K562 (cell line): ENCODE data around the gene RCBTB1. TPM values are rescaled to one million over a fixed set of nuclear protein-coding genes. Genes with fewer than 3 reads are reported as not detected.

Source experiments
- ATAC-seq: fragments of 200-7000 bp; cut with Tn5 transposase; 3 replicates; pipeline ENCODE4 v1.9.1; 2020; ENCODE audit warnings: moderate library complexity
- BruUV-seq: library from RNA; stranded (reverse); fragments of 400-500 nt; replicated peaks from 2 replicates; lab custom pipeline; 2021; lab: Mats Ljungman, UMichigan
- CTCF ChIA-PET: fragments of 300-600 bp; formaldehyde crosslinking; extraction: SDS; loops from one replicate; lab custom pipeline; 2021; ENCODE audit warnings: low intra/inter-chr PET ratio; lab: Yijun Ruan, JAX
- POLR2A ChIA-PET: fragments of 300-600, 350-650 bp; sonication (Branson Sonifier 250); formaldehyde crosslinking; extraction: SDS; loops from one replicate; lab custom pipeline; 2021; ENCODE audit warnings: antibody characterized with exemption, inconsistent platforms; lab: Yijun Ruan, JAX
- DNase-seq, 4 experiments: peaks; one replicate each; pipeline versions ENCODE4 v3.0.0 to v3.0.0-alpha.2; 2011 to 2018; ENCODE audit warnings: low spot score in 3 of 4, mixed read lengths in 3 of 4; ENCODE audit errors: extremely low read depth in 1 of 4
- FAIRE-seq: peaks from 2 replicates; lab custom pipeline; 2011; peaks lifted over from hg19 to GRCh38; lab: Jason Lieb, UNC
- H2AFZ ChIP-seq: 2 replicates; pipeline ENCODE4 v1.6.0; 2011; ENCODE audit warnings: low read depth, low read length, control low read depth, inconsistent platforms
- H3K27ac ChIP-seq: fragments of 200-600 bp; 3 replicates; pipeline ENCODE4 v1.8.0; 2011; ENCODE audit warnings: low read depth, mild to moderate bottlenecking, control low read depth, inconsistent platforms, low read length, moderate library complexity, mixed read lengths; ENCODE audit errors: extremely low read depth
- H3K27me3 ChIP-seq, 2 experiments: fragments of 300-600 bp in 1 of 2; 2 replicates in 1 of 2; 3 replicates in 1 of 2; pipeline versions ENCODE4 v1.6.0 to v1.8.0; 2011; ENCODE audit warnings: inconsistent platforms in 2 of 2, low read length in 2 of 2, mild to moderate bottlenecking in 1 of 2, mixed read lengths in 1 of 2, moderate library complexity in 1 of 2; ENCODE audit not compliant: control insufficient read depth in 2 of 2, insufficient read depth in 2 of 2
- H3K36me3 ChIP-seq: fragments of 300-600 bp; 3 replicates; pipeline ENCODE4 v1.8.0; 2011; ENCODE audit warnings: mild to moderate bottlenecking, low read length, inconsistent platforms; ENCODE audit not compliant: control insufficient read depth, insufficient read depth
- H3K4me1 ChIP-seq, 2 experiments: fragments of 200-600 bp in 1 of 2; replicated peaks in 1 of 2; 2 replicates in 1 of 2; 3 replicates in 1 of 2; pipeline versions ENCODE4 v1.5.1 to v1.8.0; 2011; ENCODE audit warnings: inconsistent platforms in 2 of 2, low read length in 2 of 2, mild to moderate bottlenecking in 1 of 2, mixed read lengths in 1 of 2, moderate library complexity in 1 of 2; ENCODE audit not compliant: control insufficient read depth in 2 of 2, insufficient read depth in 2 of 2
- H3K4me2 ChIP-seq: 2 replicates; pipeline ENCODE4 v1.6.1; 2011; ENCODE audit warnings: low read length, control low read depth, inconsistent platforms, mixed read lengths; ENCODE audit not compliant: insufficient read depth
- H3K4me3 ChIP-seq: fragments of 200-600 bp; sonication (generic), shearing (Covaris generic); 2 replicates; pipeline ENCODE4 v1.5.1; 2016; ENCODE audit warnings: control low read depth, inconsistent platforms
- H3K79me2 ChIP-seq: fragments of 200-600 bp; 3 replicates; pipeline ENCODE4 v1.8.0; 2011; ENCODE audit warnings: low read length, inconsistent platforms; ENCODE audit not compliant: control insufficient read depth, insufficient read depth
- H3K9ac ChIP-seq, 2 experiments: 2 replicates each; pipeline versions ENCODE4 v1.6.0 to v1.6.1; 2011; ENCODE audit warnings: low read depth in 2 of 2, low read length in 2 of 2, control low read depth in 1 of 2, inconsistent platforms in 1 of 2, mild to moderate bottlenecking in 1 of 2, mixed read lengths in 1 of 2; ENCODE audit not compliant: insufficient read depth in 1 of 2
- H3K9me1 ChIP-seq: one replicate; pipeline ENCODE4 v1.6.0; 2011; ENCODE audit warnings: inconsistent platforms, mild to moderate bottlenecking, low read length, moderate library complexity; ENCODE audit not compliant: control insufficient read depth, insufficient read depth
- H3K9me3 ChIP-seq: replicated peaks from 2 replicates; pipeline ENCODE4 v1.5.1; 2011; ENCODE audit warnings: low read depth, low read length, inconsistent platforms; ENCODE audit not compliant: control insufficient read depth, insufficient read depth
- H4K20me1 ChIP-seq: replicated peaks from 2 replicates; pipeline ENCODE4 v1.6.1; 2011; ENCODE audit warnings: low read length, inconsistent platforms, mixed read lengths; ENCODE audit not compliant: control insufficient read depth, insufficient read depth
- CBFA2T3 ChIP-seq: fragments of 450-650 bp; IDR thresholded peaks from 2 replicates; pipeline ENCODE4 v1.6.1; 2017
- DPF2 ChIP-seq: fragments of 450-650 bp; IDR thresholded peaks from 2 replicates; pipeline ENCODE4 v1.6.1; 2016
- FOSL1 ChIP-seq: fragments of 200-800 bp; sonication (Bioruptor generic); conservative IDR thresholded peaks from 2 replicates; pipeline ENCODE4 v1.6.1; 2016; ENCODE audit warnings: missing genetic modification characterization, missing compliant biosample characterization
- FOXM1 ChIP-seq, 2 experiments: fragments of 450-650 bp in 1 of 2; sonication (generic) in 1 of 2; formaldehyde crosslinking in 1 of 2; IDR thresholded peaks; 2 replicates each; pipeline versions ENCODE4 v1.6.1 to v1.9.0; 2017 to 2022; ENCODE audit warnings: low read depth in 2 of 2, mild to moderate bottlenecking in 2 of 2, missing genetic modification reagents in 1 of 2, moderate library complexity in 1 of 2
- GTF2A2 ChIP-seq: IDR thresholded peaks from 2 replicates; pipeline ENCODE4 v1.6.1; 2016; ENCODE audit warnings: mild to moderate bottlenecking, missing genetic modification characterization, missing compliant biosample characterization
- NFE2L1 ChIP-seq: fragments of 450-650 bp; IDR thresholded peaks from 2 replicates; pipeline ENCODE4 v1.6.1; 2016; ENCODE audit warnings: missing genetic modification characterization, low read depth, mild to moderate bottlenecking, missing compliant biosample characterization, moderate library complexity, borderline replicate concordance
- RBBP5 ChIP-seq: fragments of 200-600 bp; sonication (generic); IDR thresholded peaks from 2 replicates; pipeline ENCODE4 v1.6.1; 2012; ENCODE audit warnings: borderline replicate concordance, mild to moderate bottlenecking, low read length, control low read depth, inconsistent platforms; ENCODE audit not compliant: insufficient read depth, poor library complexity, severe bottlenecking
- WGBS: fragments of 100-300 bp; shearing (Covaris generic); methylation state at CpG from one replicate; pipeline ENCODE4 v1.1.6; 2016; ENCODE audit warnings: low coverage, mixed read lengths; ENCODE audit not compliant: insufficient coverage; ENCODE audit errors: missing lambda C conversion rate; 5-methylcytosine and 5-hydroxymethylcytosine counted together
- in situ Hi-C: fragments of 300-500 bp; cut with MboI; formaldehyde crosslinking; loops from 4 replicates; pipeline ENCODE4 v1.15.0; 2018; ENCODE audit warnings: inconsistent platforms, mixed read lengths
- intact Hi-C: fragments of 100-400 bp; cut with micrococcal nuclease; formaldehyde crosslinking; loops from 2 replicates; pipeline ENCODE4 v1.14.2; 2022
- polyA plus RNA-seq, 8 experiments: library from polyadenylated mRNA; depleted of rRNA in 4 of 8; stranded (reverse) in 5 of 8; unstranded in 3 of 8; fragments of >200 nt; fragmentation: Nextera tagmentation in 2 of 8; fragmentation: Illumina TruSeq in 1 of 8; extraction: Ambion mirVana in 2 of 8; extraction: Trizol in 1 of 8; gene quantifications; 2 replicates each; pipeline versions ENCODE4 v1.2.1 to v1.2.3, GENCODE V29; 2011 to 2014; ENCODE audit warnings: inconsistent platforms in 1 of 8, missing spikeins in 1 of 8
- total RNA-seq, 7 experiments: library from RNA; depleted of rRNA in 6 of 7; stranded (reverse); fragments of >200 nt in 6 of 7; fragmentation: Illumina TruSeq in 2 of 7; extraction: Trizol in 2 of 7; gene quantifications; 2 replicates each; pipeline versions ENCODE4 v1.2.1 to v1.2.3, GENCODE V29; 2011 to 2021; ENCODE audit warnings: low replicate concordance in 1 of 7
- TF ChIP-seq, protein P1 (sequence below), 2 experiments: fragments of 150-350 bp in 1 of 2; IDR thresholded peaks; 2 replicates each; pipeline ENCODE4 v1.6.1; 2012 to 2016; ENCODE audit warnings: low read depth in 2 of 2, low read length in 2 of 2, mild to moderate bottlenecking in 1 of 2, moderate library complexity in 1 of 2
- TF ChIP-seq, protein P2 (sequence below): sonication (generic); formaldehyde crosslinking; IDR thresholded peaks from 2 replicates; pipeline ENCODE4 v1.8.0; 2022; ENCODE audit warnings: mild to moderate bottlenecking, missing genetic modification reagents, borderline replicate concordance
- TF ChIP-seq, protein P3 (sequence below): IDR thresholded peaks from 3 replicates; pipeline ENCODE4 v1.6.1; 2011; ENCODE audit warnings: borderline replicate concordance, mild to moderate bottlenecking; ENCODE audit not compliant: insufficient read length, insufficient read depth
- TF ChIP-seq, protein P4 (sequence below): fragments of 250-450 bp; sonication (Bioruptor Pico); IDR thresholded peaks from 2 replicates; pipeline ENCODE4 v1.5.0; 2021; ENCODE audit warnings: mild to moderate bottlenecking, moderate library complexity

The RCBTB1 gene
- total and polyA plus RNA-seq, 9 of the 15 experiments (the other 6 are each of a cell fraction or from before 2014, with no cell fraction given): 4.0 to 11.3 (median 8.4) TPM

DNA sequence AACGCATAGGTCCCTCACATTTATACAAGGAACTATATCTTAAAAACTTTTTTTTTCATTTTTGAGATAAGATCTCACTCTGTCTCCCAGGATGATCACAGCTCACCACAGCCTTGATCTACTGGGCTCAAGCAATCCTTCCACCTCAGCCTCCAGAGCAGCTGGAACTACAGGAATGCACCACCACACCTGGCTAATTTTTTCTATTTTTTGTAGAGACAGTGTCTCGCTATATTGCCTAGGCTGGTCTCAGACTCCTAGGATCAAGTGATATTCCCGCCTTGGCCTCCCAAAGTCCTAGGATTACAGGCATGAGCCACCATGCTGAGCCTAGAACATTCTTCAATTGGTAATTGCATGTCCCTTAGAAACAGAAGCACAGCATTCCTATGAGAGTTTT is 41.7 kb downstream of the RCBTB1 start:
- POLR2A ChIA-PET: no interaction called here
- intact Hi-C loops: no loop called here
- in situ Hi-C loops: no loop called here
- TF ChIP-seq, protein P1, sequence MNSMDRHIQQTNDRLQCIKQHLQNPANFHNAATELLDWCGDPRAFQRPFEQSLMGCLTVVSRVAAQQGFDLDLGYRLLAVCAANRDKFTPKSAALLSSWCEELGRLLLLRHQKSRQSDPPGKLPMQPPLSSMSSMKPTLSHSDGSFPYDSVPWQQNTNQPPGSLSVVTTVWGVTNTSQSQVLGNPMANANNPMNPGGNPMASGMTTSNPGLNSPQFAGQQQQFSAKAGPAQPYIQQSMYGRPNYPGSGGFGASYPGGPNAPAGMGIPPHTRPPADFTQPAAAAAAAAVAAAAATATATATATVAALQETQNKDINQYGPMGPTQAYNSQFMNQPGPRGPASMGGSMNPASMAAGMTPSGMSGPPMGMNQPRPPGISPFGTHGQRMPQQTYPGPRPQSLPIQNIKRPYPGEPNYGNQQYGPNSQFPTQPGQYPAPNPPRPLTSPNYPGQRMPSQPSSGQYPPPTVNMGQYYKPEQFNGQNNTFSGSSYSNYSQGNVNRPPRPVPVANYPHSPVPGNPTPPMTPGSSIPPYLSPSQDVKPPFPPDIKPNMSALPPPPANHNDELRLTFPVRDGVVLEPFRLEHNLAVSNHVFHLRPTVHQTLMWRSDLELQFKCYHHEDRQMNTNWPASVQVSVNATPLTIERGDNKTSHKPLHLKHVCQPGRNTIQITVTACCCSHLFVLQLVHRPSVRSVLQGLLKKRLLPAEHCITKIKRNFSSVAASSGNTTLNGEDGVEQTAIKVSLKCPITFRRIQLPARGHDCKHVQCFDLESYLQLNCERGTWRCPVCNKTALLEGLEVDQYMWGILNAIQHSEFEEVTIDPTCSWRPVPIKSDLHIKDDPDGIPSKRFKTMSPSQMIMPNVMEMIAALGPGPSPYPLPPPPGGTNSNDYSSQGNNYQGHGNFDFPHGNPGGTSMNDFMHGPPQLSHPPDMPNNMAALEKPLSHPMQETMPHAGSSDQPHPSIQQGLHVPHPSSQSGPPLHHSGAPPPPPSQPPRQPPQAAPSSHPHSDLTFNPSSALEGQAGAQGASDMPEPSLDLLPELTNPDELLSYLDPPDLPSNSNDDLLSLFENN (IDR thresholded peaks at IDR 0.05; ENCODE audit: low read depth in 2 of 2, low read length in 2 of 2): no peak
- TF ChIP-seq, protein P2, sequence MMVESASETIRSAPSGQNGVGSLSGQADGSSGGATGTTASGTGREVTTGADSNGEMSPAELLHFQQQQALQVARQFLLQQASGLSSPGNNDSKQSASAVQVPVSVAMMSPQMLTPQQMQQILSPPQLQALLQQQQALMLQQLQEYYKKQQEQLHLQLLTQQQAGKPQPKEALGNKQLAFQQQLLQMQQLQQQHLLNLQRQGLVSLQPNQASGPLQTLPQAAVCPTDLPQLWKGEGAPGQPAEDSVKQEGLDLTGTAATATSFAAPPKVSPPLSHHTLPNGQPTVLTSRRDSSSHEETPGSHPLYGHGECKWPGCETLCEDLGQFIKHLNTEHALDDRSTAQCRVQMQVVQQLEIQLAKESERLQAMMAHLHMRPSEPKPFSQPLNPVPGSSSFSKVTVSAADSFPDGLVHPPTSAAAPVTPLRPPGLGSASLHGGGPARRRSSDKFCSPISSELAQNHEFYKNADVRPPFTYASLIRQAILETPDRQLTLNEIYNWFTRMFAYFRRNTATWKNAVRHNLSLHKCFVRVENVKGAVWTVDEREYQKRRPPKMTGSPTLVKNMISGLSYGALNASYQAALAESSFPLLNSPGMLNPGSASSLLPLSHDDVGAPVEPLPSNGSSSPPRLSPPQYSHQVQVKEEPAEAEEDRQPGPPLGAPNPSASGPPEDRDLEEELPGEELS: no peak
- TF ChIP-seq FOSL1 (tag) (no peak), DPF2 (no peak), FOXM1 (IDR thresholded peaks at IDR 0.05; ENCODE audit: low read depth) (no peak), FOXM1 (CRISPR knock-in tag; IDR thresholded peaks at IDR 0.05; ENCODE audit: low read depth) (no peak), CBFA2T3 (no peak), RBBP5 (no peak), GTF2A2 (tag) (no peak), NFE2L1 (no peak)
- TF ChIP-seq, protein P3, sequence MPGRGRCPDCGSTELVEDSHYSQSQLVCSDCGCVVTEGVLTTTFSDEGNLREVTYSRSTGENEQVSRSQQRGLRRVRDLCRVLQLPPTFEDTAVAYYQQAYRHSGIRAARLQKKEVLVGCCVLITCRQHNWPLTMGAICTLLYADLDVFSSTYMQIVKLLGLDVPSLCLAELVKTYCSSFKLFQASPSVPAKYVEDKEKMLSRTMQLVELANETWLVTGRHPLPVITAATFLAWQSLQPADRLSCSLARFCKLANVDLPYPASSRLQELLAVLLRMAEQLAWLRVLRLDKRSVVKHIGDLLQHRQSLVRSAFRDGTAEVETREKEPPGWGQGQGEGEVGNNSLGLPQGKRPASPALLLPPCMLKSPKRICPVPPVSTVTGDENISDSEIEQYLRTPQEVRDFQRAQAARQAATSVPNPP: no peak
- TF ChIP-seq, protein P4, sequence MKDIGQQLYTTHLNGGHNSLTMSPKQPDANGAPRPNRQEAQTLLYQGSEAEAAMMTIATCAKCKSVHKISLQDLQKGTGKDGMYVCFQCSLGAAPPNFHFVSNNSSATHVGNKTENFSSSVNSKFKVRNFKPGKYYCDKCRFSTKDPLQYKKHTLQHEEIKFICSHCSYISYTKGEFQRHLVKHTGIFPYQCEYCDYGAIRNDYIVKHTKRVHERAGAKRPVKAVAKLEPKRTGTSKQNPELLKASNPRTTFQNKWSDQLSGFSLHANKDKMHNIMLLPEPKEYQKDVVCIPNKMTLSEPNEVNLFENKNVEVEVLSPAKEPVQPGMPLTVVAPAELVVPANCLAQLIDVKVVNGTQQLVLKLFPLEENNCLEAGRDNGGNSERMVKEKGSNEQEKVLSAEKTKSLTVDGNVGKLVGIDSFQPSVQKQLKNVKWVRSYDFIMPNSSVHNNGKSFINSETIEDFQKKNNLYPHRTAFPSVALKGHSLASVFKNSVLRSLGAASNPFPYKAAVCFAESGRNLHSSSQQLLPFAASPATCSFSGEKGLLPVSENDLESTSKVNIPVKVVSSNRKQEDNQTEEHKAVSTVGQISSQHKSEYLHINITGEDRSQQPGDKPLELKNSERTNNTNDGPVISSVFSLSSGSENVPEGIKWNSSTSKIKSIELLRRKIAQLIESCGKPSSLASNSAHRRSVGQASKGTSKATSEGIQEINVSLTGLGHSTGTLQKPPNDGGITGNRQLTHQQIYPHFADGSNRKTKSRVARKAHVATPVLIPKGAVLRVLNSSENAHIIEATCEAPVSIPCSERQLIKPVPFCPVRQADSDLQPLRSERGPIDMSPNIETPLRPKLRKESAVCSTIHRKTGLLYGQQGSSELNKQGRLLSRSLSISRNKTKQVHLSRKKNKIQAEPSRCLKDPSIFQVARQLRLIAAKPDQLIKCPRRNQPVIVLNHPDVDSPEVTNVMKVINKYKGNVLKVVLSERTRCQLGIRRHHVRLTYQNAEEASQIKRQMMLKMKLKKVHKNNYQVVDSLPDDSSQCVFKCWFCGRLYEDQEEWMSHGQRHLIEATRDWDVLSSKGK (CRISPR knock-in tag): no peak

More for the DNA sequence above, 41.7 kb downstream of the RCBTB1 start:
- no peak overlapping the region for H3K4me3 ChIP-seq
- peaks cover 0 to 2% of the 10 kb centered on the region in 2 experiments; a peak in 2 of 5 replicates for H3K4me1 ChIP-seq
- no TSS peak for BruUV-seq
- H3K9me3 ChIP-seq: no peaks in the 10 kb centered on the region
- H3K79me2 ChIP-seq: no peaks in the 10 kb centered on the region
- H3K9me1 ChIP-seq: no peaks in the 10 kb centered on the region
- no peaks in the 10 kb centered on the region for H3K27me3 ChIP-seq
- ATAC-seq (no peak), FAIRE-seq (no peak), DNase-seq (no peak)
- no peak overlapping the region for H3K9ac ChIP-seq
- H3K36me3 ChIP-seq: peaks cover 18% of the 10 kb centered on the region; the same call in 1 of the 3 replicates
- H2AFZ ChIP-seq: no peak overlapping the region
- no peaks in the 10 kb centered on the region for H4K20me1 ChIP-seq
- H3K4me2 ChIP-seq: no peak overlapping the region
- no peak overlapping the region for H3K27ac ChIP-seq
- WGBS: 86% methylated on average over 3 of the region's 3 CpGs
- CTCF ChIA-PET: no interaction called here
